ENCODE results near the gene ELOVL1.
"Not testable (repeated sequence)": the region's sequence is repeated elsewhere in the genome, so short reads cannot be mapped to it uniquely, and the experiment has no call there.

ELOVL1 gene

GRCh38 chr1:43381612-43382011 lies 13.8 kb upstream of the ELOVL1 start:
- no peak for DNase-seq (ENCODE audit: low spot score)

GRCh38 chr1:43379476-43379875 lies 11.7 kb upstream of the ELOVL1 start:
- DNase-seq (ENCODE audit: low spot score): no peak

GRCh38 chr1:43377831-43378230 lies 10.0 kb upstream of the ELOVL1 start:
- no peak for DNase-seq (ENCODE audit: low spot score)

- DNase-seq (ENCODE audit: low spot score): no peak
Observed at GRCh38 chr1:43376723-43377235, 9.0 kb upstream of the ELOVL1 start.

- no peak for DNase-seq (ENCODE audit: low spot score)
Observed at GRCh38 chr1:43373066-43373940, 5.5 kb upstream of the ELOVL1 start.

GRCh38 chr1:43372172-43372571 lies 4.4 kb upstream of the ELOVL1 start:
- DNase-seq (ENCODE audit: low spot score): no peak

- DNase-seq (ENCODE audit: low spot score): no peak
Observed at GRCh38 chr1:43370564-43370963, 2.8 kb upstream of the ELOVL1 start.

GRCh38 chr1:43369779-43370178 lies 2.0 kb upstream of the ELOVL1 start:
- DNase-seq (ENCODE audit: low spot score): not testable (repeated sequence)

GRCh38 chr1:43368646-43369020 lies 822 bp upstream of the ELOVL1 start:
- no peak for DNase-seq (ENCODE audit: low spot score)

GRCh38 chr1:43367026-43367903 lies 546 bp downstream of the ELOVL1 start:
- DNase-seq (ENCODE audit: low spot score): no peak

GRCh38 chr1:43366601-43367025 lies 1.2 kb downstream of the ELOVL1 start:
- DNase-seq (ENCODE audit: low spot score): no peak

- no peak for DNase-seq (ENCODE audit: low spot score)
Observed at GRCh38 chr1:43366179-43366578, 1.6 kb downstream of the ELOVL1 start.

- no peak for DNase-seq (ENCODE audit: low spot score)
Observed at GRCh38 chr1:43365678-43366077, 2.1 kb downstream of the ELOVL1 start.

GRCh38 chr1:43363935-43364525 lies 3.8 kb downstream of the ELOVL1 start:
- DNase-seq (ENCODE audit: low spot score): no peak

GRCh38 chr1:43363283-43363934 lies 4.4 kb downstream of the ELOVL1 start:
- DNase-seq (ENCODE audit: low spot score): no peak

- no peak for DNase-seq (ENCODE audit: low spot score)
Observed at GRCh38 chr1:43360616-43361015, 7.2 kb downstream of the ELOVL1 start.

GRCh38 chr1:43359696-43360095 lies 8.1 kb downstream of the ELOVL1 start:
- DNase-seq (ENCODE audit: low spot score): no peak

- DNase-seq (ENCODE audit: low spot score): peak; percentile 100
Observed at GRCh38 chr1:43358746-43359693, 8.8 kb downstream of the ELOVL1 start, which contains the start of gene CDC20. Gene CDC20, plus strand, starts transcription at chr1:43358981. Its CDS starts 235 bp downstream, at chr1:43359216.

GRCh38 chr1:43358121-43358745 lies 9.6 kb downstream of the ELOVL1 start:
- DNase-seq (ENCODE audit: low spot score): no peak

- no peak for DNase-seq (ENCODE audit: low spot score)
Observed at GRCh38 chr1:43357251-43357650, 10.6 kb downstream of the ELOVL1 start.

All from activated CD4-positive, alpha-beta T cell treated with anti-CD3 and anti-CD28 coated beads, Interleukin-2, Interleukin-4, amounts not matched to agents 100 ng/mL and 50 ng/mL, durations not matched to agents 16 hours and 8 hours (primary cell).